GM19468 (cell line): Measurements from ENCODE around the gene POLDIP3.

Experiments
- ATAC-seq: cut with Tn5 transposase; IDR thresholded peaks from one replicate; pipeline ENCODE4 v1.9.1; 2021; ENCODE audit warnings: mild to moderate bottlenecking, moderate library complexity, moderate number of reproducible peaks; ENCODE audit not compliant: unreplicated experiment; ENCODE audit errors: extremely low read depth

Gene POLDIP3

DNA sequence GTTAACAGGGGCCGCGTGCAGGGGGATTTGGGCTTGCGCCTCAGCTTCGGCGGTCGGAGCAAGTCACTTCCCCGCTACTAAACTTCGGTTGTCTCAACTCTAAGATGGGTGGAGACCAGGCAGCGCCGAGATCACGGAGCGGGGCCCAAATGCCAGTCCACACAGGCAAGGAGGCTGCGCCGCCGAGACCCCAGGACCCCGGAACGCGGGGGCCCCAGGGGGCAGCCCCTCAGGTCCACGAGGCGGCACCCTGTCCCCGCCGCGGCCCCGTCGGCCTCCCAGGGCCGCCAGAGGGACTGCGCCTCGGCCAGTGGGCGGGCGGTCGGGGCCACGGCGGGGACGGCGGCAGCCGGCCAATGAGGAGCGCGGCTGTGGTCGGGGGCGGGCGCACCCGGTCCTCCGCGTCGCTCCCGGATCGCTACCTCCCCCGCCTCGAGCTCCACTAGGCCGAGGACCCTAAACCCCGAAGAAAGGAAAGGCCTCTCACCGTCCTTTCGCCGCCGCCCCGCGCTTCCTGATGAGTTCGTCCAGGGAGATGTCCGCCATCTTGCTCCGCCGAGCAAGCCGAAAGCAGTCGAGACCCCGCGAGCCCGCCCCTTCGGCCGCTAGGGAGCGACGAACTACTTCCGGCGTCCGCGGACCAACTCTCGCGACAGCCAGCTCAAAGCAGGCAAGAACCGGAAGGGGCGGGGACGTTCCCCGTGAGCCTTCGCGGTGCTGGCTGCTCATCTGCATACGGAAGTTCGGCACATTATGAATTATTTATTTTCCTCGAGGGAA is at the start of gene POLDIP3:
Gene POLDIP3, minus strand, starts transcription at position 572 of the 780 bp plus-strand sequence. Its CDS starts 26 bp downstream, at position 546.
- ATAC-seq, result peak; percentile 51

DNA sequence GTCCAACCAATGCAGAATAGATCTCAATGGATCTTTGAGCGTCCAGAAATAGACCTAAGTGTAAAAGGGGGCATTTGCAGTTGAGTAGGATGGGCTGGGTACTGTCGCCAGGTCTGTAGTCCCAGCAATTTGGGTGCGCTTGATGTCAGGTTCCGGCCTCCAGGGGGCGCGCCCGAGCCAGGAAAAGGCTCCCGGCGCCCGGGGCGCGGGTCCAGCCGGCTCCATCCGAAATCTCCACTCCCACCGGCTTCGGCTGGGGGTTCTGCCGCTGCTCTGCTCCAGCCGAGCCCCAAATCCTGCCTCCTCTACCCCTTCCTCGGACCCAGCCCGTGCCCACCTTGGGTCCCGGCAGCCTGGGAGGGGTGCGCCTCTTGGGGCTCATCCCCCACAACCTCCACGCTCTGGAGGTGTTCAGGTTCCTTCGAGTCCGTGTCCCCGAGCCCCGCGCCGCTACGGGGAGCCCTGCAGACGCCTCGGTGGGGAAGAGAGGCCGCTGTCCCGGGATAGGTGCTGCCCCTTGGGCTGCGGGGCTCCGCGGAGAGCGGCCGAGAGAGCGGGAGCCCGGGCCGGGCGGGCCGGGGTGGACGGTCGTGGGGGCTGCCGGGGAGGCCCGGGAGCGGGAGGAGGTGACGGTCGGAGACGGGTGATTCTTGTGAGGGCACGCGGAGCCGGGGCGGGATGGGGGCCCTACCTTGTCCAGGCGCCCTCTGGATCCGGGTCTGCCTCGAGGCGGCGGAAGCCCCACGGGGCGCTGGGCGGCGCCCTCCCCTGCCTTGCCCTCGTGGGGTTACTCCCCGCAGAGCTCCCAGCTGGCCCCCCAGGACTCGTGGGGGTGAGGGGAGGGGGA is 47.5 kb upstream of the POLDIP3 start:
- ATAC-seq, result no peak

GRCh38 chr22:42656578-42656977 is 41.9 kb upstream of the POLDIP3 start:
- no peak for ATAC-seq

DNA sequence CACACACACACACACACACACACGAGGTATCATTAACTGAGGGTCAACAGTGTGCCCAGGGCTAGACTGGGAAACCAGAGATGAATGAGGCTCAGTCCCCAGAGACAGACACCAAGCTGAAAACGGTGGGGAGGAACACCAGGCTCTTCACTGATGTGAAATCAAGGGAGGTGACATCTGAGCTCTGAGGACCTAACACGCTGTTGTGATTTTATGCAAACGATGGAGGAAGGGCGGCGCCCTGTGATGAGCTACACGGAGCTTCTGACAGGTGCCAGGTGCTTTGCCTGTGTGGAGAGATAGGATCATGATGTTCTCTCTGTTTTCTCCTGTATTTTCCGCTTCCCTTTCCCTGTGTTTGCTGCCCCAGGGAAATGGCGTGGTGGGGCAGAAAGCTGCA is 41.0 kb upstream of the POLDIP3 start:
- ATAC-seq, result peak; percentile 26

- ATAC-seq, result no peak
These were observed 39.9 kb upstream of the POLDIP3 start for GRCh38 chr22:42654436-42655073.

DNA sequence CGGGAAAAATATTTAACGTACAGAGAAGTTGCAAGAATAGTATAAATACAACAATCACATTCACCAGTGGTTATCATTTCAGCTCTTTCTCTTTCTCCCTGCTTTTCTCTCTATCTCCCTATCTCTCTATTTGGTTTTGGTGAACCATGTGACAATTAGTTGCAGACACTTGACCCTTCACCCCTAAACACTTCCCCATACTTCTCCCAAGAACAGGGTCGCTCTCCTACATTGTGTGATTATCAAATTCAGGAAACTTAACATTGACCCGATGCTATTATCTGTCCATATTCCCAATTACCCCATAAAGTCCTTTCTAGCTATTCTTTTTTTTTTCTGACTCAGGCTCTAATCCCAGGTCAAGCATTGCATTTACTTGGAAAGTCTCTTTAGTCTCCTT is 39.3 kb upstream of the POLDIP3 start:
- ATAC-seq, result no peak

DNA sequence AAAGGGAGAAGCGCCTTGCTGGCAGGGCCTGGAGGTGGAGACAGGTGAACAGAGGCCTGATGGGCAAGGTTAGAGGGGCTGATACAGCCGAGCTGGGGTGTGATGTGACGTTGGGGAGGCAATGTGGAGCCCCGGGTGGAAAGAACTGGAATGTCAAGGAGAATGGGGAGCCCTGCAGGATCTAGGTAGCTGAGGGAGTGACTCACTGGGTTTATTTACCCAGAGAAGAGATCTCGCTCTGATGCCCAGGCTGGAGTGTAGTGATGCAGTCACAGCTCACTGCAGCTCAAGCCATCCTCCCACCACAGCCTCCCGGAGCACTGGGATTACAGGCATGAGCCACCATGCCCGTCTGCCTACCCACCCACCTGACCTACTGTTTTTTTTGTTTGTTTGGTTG is 36.5 kb upstream of the POLDIP3 start:
- no peak for ATAC-seq

- ATAC-seq, result no peak
These were observed 34.8 kb upstream of the POLDIP3 start, which contains the start of gene CYB5R3 for GRCh38 chr22:42649246-42650099. Gene CYB5R3 (minus strand): TSS chr22:42649392. CDS start chr22:42649315, 77 bp downstream.

- no peak for ATAC-seq
These were observed 33.9 kb upstream of the POLDIP3 start for GRCh38 chr22:42648368-42649245.

GRCh38 chr22:42648017-42648367 is 33.3 kb upstream of the POLDIP3 start:
- no peak for ATAC-seq

- ATAC-seq, result no peak
These were observed 32.2 kb upstream of the POLDIP3 start for GRCh38 chr22:42646569-42647525.

DNA sequence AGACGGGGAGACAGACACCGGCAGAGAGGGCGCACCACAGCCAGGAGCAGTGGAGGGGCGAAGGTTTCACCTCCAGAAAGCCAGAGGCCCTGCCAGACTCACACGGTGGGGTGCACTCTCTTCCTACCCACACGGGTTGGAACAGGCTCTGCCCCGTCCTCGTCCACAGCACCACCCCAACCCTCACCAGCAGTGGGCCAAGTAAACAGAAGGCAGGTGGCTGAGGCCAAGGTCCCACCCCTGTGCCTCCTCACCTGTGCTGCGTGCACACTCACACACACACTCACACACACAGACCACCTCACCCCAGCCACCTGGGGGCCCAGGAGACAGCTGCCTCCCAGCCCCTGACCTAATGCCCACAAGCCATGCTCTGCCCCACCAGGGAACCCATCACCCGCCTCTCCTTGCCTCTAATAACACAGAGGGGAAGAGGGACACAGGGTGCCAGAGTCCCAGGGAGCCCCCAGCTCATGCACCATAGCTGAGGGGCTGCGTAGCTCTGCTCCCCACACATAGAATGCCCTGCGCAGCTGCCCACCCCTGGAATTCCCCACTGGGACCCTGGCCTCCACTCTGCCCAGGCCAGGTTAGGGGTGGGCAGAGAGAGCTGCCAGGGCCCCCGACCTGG is 31.4 kb upstream of the POLDIP3 start:
- no peak for ATAC-seq

- no peak for ATAC-seq
These were observed 30.8 kb upstream of the POLDIP3 start for GRCh38 chr22:42645341-42645937.

DNA sequence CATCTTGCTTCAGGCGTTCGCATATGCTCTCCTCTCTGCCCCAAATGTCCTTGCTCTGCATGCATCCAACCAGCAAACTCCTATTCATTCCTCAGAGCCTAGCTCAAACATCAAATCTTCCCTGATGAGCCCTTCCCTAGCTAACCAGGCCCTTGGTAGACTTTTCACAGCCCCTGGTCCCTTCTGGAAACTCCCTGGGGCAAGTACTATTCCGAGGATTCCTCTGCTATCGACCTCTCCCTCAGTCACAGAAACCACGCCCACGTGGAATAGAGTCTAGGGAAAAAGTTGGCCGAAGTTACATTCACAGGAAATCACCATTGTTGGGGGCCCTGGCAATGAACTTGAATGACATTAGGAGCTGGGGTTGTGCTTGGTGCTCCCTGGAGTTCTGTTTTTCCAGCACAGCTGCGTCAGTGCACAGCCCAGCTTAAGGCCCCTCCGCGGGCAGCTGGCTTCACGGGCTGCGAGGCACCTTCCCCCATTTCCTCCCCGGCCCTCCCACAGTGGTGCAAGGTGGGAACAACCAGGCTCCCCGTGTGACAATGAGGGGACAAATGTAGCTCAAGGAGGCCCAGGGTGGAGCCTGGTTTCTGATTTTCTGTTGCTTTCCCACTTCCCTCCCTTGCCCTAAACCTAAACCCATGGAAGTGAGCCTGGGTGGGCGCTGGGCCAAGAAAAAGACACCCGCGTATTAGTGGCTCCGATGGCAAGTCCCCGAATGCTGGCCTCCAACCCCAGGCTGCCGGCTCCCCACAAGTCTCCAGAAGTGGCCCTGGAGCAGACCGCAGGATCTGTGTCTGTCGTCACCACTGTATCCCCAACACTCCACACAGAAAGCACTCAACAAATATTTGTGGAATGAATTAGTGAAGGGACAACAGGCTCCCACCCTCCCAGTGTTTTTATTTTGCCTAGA is 30.0 kb upstream of the POLDIP3 start:
- ATAC-seq, result no peak

DNA sequence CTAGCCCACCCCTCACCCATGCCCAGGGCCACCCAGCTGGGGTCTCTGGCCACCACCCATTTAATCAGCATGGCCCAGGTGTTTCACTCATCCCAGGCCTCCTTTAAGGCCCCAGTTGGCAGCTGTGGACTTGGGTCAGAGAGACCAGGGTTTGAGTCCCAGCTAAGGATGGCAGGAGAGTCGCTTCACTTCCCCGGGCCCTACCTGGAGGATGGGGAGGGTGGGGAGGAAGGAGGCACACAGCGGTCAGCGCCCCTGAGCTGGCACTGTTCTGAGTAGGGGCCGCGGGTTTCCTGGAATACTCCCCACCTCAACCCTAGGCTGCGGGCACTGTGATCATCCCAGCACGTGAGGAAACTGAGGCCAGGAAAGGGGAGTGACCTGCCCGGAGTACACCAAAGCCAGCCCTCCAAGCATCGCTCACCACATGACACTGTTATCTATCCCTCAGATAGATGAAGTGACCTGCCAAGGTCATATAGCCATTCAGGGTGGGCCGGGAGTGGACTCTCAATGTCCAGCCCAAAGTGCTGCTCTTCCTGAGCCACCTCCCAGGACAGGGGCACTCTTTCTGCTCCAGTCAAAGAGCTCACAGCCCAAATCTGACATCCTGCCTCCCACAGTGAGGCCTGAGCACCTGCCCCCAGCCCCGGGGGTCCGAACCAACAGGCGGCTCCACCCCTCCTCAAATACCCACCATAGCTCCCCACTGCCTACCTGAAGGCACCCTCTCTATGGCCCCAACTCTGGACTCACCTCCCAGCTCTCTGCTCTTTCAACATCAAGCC is 29.1 kb upstream of the POLDIP3 start:
- ATAC-seq, result no peak
